DND-41 (cell line): Measurements from ENCODE around the gene EMX2.

Source experiments
- CTCF ChIP-seq: IDR thresholded peaks from 2 replicates; pipeline ENCODE4 v1.5.1; 2012; ENCODE audit warnings: borderline replicate concordance, low read length, moderate library complexity, mild to moderate bottlenecking; ENCODE audit not compliant: poor library complexity, severe bottlenecking; ENCODE audit errors: extremely low read depth
- EZH2 ChIP-seq: IDR thresholded peaks from 3 replicates; pipeline ENCODE4 v1.6.1; 2012; ENCODE audit warnings: borderline replicate concordance, low read depth, mild to moderate bottlenecking, moderate library complexity, low read length, inconsistent platforms; ENCODE audit not compliant: severe bottlenecking

GRCh38 chr10:117544711-117545140 lies 2.2 kb downstream of the EMX2 start:
- TF ChIP-seq CTCF (no peak), EZH2 (no peak)
